T-helper 22 cell (primary cell): ENCODE measurements around the gene MANBA.
"Not testable (repeated sequence)": the region's sequence is repeated elsewhere in the genome, so short reads cannot be mapped to it uniquely, and the experiment has no call there.

ENCODE experiments used
- DNase-seq: peaks from one replicate; pipeline ENCODE4 v3.0.0-alpha.2; 2020; ENCODE audit warnings: low read depth

Gene MANBA

DNA sequence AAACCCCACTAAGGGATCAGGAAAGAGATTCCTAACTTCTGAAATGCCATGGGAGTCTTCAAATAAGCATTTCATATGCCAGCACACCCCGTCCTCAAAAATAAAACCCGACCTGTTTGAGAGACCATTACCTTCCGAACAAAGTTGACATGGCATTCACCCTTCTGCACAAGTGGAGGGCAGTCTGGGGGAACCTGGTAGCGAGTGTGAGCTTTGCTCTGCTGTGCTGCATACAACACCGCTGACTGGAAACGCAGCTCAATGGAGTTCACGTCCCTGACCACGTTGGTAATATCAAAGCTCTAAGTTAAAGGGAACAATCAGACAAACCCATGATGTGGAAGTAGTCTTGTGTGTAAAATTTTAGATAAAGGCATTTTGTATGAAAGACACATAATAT is 38.0 kb downstream of the MANBA start:
- DNase-seq: no peak

DNA sequence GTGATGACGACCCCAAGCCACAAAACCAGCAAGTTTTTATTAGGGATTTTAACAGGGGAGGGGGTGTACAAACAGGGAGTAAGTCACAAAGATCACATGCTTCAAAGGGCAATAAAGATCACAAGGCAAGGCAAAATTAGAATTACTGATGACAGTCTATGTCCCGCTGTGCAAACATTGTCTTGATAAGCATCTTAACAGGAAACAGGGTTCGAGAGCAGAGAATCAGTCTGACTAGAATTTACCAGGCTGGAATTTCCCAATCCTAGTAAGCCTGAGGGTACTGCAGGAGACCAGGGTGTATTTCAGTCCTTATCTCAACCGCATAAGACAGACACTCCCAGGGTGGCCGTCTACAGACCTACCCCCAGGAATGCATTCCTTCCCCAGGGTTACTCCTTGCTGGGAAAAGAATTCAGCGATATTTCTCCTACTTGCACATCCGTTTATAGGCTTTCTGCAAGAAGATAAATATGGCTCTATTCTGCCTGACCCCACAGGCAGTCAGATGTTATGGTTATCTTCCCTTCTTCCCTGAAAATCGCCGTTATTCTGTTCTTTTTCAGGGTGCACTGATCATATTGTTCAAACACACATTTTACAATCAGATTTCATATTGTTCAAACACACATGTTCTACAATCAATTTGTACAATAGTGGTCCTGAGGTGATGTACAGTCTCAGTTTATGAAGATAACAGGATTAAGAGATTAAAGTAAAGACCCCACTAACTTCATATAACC is 41.8 kb downstream of the MANBA start:
- not testable (repeated sequence) for DNase-seq

DNA sequence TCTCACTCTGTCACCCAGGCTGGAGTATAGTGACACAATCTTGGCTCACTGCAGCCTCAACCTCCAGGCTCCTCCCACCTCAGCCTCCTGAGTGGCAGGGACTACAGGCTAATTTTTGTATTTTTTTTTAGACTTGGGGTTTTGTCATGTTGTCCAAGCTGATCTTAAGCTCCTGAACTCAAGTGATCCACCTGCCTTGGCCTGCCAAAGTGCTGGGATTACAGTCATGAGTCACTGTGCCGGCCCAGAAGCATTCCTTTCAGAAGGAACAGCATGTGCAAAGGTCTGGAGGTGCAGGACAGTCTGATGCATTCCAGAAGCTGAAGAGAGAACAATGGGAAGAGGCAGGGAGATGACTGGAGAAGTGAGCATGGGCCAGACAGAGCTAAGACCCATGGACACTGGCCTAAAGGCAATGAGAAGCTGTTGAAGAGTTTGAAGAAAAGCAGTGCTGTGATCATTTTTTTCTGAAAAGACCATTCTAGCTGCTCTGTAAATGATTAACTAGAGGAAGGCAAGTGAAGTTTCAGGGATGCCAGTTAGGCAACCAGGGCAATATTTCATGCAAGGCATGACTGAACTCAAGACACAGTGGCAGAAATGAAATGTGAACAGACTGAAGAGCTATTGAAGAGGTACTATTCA is 43.2 kb downstream of the MANBA start:
- no peak for DNase-seq

DNA sequence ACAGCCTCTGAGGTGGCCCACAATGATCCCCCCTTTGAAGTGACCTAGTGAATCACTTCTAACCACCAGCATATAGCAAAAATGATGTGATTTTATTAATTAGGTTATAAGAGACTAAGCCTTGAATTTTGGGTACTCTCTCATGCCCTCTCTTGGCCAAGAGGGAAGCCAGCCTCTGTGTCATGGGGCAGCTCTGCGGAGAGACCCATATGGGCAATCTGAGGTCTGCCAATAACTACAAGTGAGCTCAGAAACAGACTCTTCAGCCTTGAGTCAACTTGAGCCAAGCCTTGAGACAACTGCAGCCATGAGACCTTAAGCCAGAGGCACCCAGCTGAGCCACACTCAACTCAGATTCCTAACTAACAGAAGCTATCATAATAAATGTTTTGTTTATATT is 45.7 kb downstream of the MANBA start:
- no peak for DNase-seq

DNA sequence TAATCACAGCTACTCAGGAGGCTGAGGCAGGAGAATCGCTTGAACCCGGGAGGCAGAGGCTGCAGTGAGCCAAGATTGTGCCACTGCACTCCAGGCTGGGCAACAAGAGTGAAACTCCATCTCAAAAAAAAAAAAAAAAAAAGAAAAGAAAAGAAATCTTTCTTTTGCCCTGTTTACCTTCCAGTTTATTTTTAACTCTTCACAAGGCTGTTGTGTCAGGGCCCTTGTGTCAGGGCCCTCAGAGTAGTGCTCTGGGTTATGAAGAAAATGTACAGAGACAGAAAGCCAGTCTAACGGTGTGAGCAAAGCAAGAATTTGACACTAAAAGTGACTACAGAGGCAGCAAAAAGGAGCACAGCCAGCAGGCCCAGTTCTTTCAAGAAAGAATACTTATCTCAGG is 47.0 kb downstream of the MANBA start:
- not testable (repeated sequence) for DNase-seq

DNA sequence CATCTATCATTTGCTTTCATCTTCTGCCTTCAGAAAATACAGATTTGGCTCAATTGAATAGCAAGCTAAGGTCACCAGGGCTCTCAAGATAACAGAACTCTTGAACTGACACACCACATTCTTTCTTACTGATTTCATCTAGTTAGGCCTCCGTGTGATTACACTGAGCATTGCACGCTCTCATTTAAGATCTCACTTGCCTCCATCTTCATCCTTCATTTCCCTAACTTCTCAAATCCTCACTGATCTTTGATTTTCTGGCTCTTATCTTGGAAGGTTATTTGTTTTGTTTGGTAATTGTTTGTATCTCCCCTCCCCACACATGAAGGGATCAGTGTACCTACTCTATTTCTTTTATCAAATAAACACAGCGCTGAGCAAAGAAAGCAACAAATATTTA is 47.7 kb downstream of the MANBA start:
- DNase-seq: no peak

DNA sequence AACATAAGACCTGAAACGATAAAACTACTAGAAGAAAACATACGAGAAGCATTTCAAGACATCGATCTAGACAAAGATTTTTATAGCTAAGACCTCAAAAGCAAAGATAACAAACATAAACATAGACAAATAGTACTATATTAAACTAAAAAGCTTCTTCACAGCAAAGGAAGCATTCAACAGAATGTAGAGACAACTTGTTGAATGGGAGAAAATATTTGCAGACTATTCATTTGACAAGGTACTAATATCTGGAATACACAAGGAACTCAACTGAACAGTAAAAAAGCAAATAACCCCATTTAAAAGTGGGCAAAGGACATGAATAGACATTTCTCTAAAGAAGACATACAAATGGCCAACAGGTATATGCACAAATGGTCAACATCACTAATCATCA is 49.8 kb downstream of the MANBA start:
- DNase-seq: no peak

DNA sequence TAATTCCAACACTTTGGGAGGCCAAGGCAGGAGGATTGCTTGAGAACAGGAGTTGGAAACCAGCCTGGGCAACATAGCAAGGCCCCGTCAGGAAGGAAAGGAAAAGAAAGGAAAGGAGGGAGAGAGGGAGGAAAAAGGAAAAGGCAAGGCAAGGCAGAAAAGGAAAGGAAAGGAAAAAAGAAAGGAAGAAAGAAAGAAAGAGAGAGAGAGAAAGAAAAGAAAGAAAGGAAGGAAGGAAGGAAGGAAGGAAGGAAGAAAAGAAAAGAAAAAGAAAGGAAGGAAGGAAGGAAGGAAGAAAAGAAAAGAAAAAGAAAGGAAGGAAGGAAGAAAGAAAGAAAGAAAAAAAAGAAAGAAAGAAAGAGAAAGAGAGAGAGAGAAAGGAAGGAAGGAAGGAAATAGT is 51.7 kb downstream of the MANBA start:
- DNase-seq: not testable (repeated sequence)

DNA sequence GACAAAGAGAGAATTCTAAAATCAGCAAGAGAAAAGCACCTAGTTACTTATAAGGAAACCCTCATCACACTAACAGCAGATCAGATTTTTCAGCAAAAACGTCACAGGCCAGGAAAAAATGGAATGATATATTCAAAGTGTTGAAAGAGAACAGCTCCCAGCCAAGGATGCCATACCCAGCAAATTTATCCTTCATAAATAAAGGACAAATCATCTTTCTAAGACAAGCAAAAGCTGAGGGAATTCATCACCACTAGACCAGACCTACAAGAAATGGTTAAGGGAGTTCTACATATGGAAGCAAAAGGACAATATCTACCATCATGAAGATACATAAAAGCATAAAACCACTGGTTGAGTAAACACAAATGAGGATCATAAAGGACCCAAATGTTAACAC is 53.6 kb downstream of the MANBA start:
- DNase-seq: no peak

DNA sequence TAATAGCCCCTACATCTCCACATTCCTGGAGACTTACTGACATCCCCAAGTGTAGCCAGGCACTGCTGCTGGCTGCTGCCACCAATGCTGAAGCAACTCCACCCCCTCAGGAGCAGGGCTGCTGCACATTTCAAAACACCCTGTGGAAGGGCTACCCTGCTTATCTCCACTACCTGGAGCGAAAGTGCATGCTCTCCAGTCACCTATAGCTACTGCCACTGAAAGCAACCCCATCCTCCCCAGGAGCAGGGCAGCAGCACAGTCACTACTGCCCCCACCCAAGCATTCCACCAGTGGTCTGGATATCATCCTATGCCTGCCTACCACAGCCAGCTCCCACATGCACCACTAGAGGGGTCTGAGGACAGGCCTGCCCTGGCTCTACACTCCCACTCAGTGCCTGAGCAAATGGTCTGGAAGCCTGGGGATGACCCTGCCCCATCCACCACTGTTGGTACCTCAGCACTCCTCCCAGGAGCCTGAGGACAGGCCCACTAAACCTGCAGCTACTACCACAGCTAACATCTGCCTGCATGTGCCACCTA is 55.3 kb downstream of the MANBA start:
- no peak for DNase-seq

DNA sequence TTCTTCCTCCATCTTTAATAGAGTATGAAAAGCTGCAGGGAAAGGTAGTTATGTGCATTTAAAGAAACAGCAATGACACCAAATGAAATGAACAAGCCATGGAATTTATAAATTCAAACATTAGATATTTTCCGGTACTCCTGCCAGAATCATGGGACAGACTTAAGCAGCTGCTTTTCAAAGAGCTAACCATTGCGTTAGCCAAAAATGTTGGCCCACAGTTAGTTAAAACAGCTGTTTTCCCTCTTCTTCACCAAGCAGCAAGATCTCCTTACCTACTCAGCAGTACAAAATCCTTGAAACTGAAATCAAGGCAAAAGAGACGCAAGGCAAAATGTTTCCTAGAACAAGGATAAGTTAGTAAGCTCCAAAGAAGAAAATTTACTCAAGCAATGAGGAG is 64.0 kb downstream of the MANBA start:
- no peak for DNase-seq

DNA sequence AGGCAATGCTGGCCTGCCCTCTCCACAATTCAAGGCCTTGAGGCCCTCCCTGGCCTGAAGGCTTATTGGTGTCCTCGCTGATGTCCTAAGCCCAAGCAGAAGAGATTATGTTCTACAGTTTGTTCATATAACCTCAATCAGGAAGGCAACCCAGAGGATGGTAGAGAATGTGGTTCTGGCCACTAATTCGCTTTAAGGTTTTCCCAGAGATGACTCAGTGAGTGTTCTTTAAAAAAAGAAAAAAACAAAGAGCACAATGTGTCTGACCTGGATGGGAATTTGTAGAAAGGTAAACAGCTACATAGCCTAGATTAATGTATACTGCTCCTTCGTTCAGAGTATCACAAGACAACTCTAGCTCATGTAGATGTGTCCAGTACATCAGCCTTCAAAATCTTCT is 66.0 kb downstream of the MANBA start:
- no peak for DNase-seq

DNA sequence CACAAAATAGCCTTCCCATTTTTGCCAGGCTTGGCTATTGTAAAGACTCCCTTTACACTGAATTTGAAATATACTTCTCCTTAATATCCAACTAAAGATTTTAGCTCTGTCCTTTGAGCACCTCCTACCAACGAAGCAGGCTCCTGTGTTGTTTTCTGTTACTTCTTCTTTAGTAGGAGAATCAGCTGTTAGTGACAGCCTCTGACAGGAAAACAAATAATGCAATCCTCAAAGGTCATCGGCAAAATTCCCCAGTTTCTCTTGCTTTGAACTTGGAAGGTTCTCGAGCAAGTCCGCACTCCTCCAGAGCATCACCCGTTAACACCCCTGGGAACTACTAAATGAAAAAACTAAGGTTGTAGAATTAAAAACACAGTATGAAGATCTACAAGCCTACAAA is 66.9 kb downstream of the MANBA start:
- DNase-seq: no peak

DNA sequence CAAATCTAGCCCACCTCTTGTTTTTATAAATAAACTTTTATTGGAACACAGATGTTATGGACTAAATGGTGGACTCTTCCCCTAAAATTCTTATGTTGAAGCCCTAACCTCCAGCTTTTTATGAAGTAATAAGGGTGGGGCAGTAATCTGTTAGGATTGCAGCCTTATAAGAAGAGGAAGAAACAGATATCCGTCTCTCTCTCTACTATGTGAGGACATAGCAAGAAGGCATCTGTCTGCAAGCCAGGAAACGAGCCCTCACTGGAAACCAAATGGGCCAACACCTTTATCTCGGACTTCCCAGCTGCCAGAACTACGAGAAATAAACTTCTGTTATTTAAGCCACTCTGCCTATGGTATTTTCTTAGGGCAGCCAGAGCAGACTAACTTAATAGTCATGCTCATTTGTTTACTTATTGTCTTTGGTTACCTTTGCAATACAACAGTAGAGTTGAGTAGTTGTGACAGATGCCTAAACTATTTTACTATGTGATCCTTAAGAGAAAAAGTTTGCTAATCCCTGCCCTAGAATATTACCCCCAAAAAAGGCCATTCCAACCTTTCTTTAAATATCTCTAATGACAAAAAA is 67.4 kb downstream of the MANBA start:
- DNase-seq: no peak

DNA sequence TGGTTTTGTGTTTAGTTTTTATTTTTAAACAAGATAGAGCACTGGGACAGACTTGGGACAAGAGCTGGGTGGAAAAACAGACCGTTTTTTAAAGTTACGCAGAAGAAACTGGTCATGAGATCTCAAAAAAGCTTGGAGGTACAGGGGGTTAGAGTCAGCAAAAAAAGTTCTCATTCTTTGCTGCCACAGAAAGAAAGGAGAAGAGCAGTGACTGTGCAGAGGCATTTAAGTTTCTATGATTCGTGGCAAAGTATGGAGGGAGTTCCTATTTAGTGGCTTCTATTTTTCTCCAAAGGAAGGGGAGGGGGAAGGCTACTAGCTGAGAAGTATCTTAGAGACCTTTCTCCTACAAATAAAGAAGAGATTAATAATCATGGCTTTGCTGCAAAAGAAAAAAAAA is 68.3 kb downstream of the MANBA start:
- no peak for DNase-seq

DNA sequence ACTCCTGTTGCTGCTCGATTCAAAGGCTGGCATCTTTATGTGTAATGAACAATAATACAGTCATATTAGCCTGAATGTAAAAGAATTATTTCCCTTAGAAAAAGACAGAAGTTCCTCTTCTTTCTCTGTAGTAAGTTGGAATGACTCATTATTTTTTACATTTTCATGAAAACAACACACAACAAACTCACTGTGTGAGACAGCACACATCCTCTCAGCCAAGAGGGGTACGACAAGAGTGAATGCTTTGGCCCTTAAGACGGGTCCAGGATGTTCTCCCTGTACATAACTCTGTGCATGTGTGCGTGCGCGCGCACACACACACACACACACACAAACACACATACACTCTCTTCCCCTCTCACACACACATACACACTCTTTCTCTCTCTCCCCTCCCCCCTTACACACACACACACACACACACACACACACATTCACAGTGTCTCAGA is 72.8 kb downstream of the MANBA start:
- no peak for DNase-seq

DNA sequence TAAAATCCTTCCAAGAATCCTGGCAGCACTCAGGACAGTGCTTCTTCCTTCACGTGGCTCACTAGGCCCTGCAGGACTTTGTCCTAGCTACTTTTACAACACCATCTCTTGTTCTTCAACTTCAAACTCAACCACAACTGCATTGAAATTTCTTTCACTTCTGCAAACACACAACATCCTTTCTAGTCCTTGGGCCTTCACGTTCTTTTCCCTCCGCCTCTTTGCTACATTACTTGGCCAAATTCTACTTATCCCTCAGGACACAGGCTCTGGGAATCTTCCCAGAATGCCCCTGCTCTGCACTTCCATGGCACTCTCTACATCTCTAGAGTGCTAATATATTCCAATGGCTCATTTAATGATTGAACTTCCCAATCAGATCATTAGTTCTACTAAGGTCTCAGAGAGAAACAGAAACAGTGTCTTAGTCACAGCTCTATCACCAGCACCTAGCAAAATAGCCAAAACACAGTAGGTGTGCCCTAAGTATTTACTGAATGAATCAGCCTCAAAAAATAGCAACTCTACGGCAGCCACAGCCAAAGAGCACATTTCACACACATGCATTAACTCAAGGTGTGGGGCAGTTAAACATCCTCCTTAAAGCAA is 73.3 kb downstream of the MANBA start:
- no peak for DNase-seq

DNA sequence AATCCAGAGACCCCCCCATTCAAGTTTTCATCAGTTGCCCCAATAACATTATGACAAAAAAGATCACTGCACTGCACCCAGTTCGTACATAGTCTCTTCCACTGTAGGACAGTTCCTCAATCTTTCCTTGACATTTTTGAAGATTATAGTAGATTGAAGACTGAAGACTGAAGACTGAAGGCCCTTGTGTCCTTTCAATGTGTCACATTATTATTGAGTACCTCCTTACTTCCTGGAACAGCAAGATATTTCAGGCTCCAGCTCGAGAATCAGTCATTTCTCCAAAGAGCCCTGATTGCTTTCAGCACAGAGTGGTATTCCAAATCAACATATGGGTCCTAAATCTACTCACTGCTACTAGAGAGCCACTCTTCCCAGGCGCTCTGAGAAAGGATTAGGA is 75.0 kb downstream of the MANBA start:
- no peak for DNase-seq

DNA sequence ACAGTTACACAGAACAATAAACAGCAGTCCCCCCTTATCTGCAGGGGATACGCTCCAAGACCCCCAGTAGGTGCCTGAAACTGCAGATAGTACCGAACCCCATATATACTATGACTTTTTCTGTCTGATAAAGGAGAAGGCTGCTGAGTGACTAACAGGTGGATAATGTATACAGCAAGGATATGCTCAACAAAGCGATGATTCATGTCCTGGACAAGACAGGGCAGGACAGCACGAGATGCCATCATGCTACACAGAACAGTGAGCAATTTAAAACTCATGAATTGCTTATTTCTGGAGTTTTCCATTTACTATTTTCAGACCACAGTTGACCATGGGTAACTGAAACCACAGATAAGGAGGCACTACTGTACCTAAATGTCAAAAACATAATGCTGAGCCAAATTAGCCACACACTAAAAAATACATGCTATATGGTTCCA is 76.1 kb downstream of the MANBA start:
- no peak for DNase-seq

DNA sequence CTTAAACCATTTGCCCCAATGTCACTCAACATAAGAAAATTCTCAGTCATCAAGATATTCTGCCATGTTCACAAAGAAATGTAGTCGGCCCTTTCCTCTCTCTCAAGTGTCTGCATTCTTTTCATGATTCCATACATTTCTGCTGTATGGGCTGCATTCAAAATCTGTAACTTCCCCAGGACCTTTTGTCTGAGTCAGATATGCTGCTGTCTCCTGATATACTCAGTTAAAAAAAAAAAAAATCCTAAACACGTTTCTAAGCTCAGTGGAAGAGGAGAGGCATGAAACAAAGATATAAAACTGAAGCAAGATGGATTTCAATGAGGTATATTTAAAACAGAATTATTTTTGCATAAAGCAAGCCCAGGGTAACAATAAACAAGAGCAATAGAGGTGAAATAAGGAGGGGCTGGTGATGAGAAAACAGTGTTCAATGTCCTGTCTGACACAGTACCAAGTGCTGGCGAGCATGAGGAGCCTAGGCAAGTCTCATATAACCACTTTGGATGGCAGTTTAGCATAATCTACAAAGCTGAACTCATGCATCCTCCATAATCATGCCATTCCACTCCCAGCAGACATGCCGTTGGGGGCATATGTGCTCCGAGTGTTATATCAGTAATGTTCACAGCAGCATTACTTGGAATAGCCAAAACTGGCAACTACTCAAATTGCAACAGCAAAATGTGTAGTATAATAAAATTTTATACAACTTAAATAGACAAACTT is 76.7 kb downstream of the MANBA start:
- DNase-seq: no peak

DNA sequence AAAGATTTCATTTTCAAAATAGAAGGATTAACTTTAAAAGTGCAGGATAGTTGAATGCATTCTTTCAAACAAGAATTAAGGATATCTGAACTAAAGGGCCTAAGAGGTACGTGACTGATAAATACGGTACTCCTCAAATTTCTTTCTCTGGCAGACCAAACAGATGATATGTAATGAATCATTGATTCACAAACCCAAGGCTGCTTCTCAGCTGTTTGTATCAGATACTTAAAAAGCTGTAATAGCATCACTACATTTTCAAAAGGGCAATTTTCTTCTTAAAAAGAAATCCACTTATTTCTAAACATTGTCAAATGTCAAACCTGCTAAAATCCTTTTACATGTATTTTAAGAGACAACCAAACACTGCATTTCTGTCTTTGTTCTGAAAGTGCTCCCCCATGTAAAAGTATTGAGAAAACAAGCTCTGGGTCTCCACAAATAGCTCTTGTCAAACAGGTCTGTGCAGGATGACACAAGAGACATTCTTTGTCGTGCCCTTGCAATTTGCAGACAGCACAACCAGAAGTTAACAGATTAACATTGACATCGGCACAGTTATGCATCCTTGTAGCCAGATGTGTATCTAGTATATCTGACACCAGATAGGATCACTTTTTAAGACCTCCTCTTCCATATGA is 82.0 kb downstream of the MANBA start:
- no peak for DNase-seq

DNA sequence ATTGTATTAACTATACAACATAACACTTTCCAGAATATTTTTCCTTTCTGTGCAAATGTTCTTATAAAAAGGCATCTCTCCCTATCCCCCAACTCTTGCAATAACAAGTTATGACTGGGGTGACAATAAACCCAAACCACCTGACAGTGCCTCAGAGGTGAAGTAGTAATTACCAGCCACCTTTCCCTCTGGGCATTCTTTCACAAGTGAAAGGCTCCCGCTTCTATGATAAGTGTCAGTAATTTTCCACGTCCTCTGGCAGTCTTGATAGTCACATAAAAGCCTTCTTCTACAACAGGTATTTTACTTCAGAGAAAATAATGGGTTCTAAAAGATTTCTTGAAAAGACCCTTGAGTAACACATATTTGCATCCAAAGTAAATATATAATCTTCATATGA is 82.7 kb downstream of the MANBA start:
- no peak for DNase-seq
